ENCODE measurements around the gene HNF1A. TPM values are rescaled to one million over a fixed set of nuclear protein-coding genes. Genes with fewer than 3 reads are reported as not detected.
A peak's percentile ranks its signal among the peaks of the same experiment; 100 is the strongest.

HNF1A gene
- total and polyA plus RNA-seq, 2 of the 13 experiments (the other 11 are each of a cell fraction or from before 2014, with no cell fraction given): 13.4 to 34.7 TPM

- TF ChIP-seq ZNF142 (CRISPR knock-in tag; IDR thresholded peaks at IDR 0.05): peak; percentile 54; the same call in 1 of the 2 replicates
- 0 out of 2 replicates have a peak, but pooled peaks have one; percentile 41 for TF ChIP-seq RERE (CRISPR knock-in tag; IDR thresholded peaks at IDR 0.05; ENCODE audit: low read depth)
- TF ChIP-seq SP4 (CRISPR knock-in tag; IDR thresholded peaks at IDR 0.05): no peak
- TF ChIP-seq ZFP36L2 (CRISPR knock-in tag; IDR thresholded peaks at IDR 0.05): no peak; the same call in 1 of the 2 replicates
- no peak for TF ChIP-seq ZNF235 (CRISPR knock-in tag; IDR thresholded peaks at IDR 0.05; ENCODE audit: borderline replicate concordance)
- no peak for TF ChIP-seq CEBPB (IDR thresholded peaks at IDR 0.05; ENCODE audit: borderline replicate concordance, low read depth, low read length)
- TF ChIP-seq HHEX (CRISPR knock-in tag; IDR thresholded peaks at IDR 0.05): no peak
- TF ChIP-seq RBFOX2 (IDR thresholded peaks at IDR 0.05; ENCODE audit: low read depth, low read length): peak; percentile 79
- TF ChIP-seq CBFB (CRISPR knock-in tag; IDR thresholded peaks at IDR 0.05): no peak
- peak; percentile 68 to 80; a peak in 3 of 4 replicates for TF ChIP-seq HMGXB4 (CRISPR knock-in tag; IDR thresholded peaks at IDR 0.05; ENCODE audit: borderline replicate concordance in 1 of 2, low read depth in 1 of 2)
- no peak for TF ChIP-seq ZNF343 (CRISPR knock-in tag; IDR thresholded peaks at IDR 0.05)
- TF ChIP-seq ATF6 (CRISPR knock-in tag; conservative IDR thresholded peaks at IDR 0.05): no peak
- TF ChIP-seq CENPX (CRISPR knock-in tag; IDR thresholded peaks at IDR 0.05): no peak
These were observed 1.7 kb downstream of the HNF1A start (continued) for GRCh38 chr12:120979862-120980696.

Measured in HepG2 (cell line).